H9 (cell line): ENCODE measurements around the gene UBE2L5. TPM values are rescaled to one million over a fixed set of nuclear protein-coding genes. Genes with fewer than 3 reads are reported as not detected.

Source experiments
- DNase-seq: peaks from one replicate; pipeline ENCODE4 v3.0.0-alpha.2; 2017
- H2AFZ ChIP-seq: one replicate; pipeline ENCODE4 v1.6.1; 2013; ENCODE audit warnings: mild to moderate bottlenecking, low read length, control low read depth, moderate library complexity
- H2AK5ac ChIP-seq: 2 replicates; pipeline ENCODE4 v1.6.1; 2013; ENCODE audit warnings: low read length, control low read depth, mixed read lengths; ENCODE audit not compliant: insufficient read length
- H2BK120ac ChIP-seq: one replicate; pipeline ENCODE4 v1.6.1; 2013; ENCODE audit warnings: low read depth, mild to moderate bottlenecking, low read length, control low read depth, inconsistent platforms; ENCODE audit not compliant: poor library complexity, severe bottlenecking
- H2BK12ac ChIP-seq: 2 replicates; pipeline ENCODE4 v1.6.1; 2013; ENCODE audit warnings: low read length, control low read depth, mixed read lengths, low read depth; ENCODE audit not compliant: insufficient read length
- H2BK15ac ChIP-seq: 2 replicates; pipeline ENCODE4 v1.6.1; 2013; ENCODE audit warnings: low read depth, low read length, control low read depth
- H2BK20ac ChIP-seq: one replicate; pipeline ENCODE4 v1.6.1; 2013; ENCODE audit warnings: low read depth, mild to moderate bottlenecking, low read length, control low read depth, inconsistent platforms; ENCODE audit not compliant: poor library complexity, severe bottlenecking
- H2BK5ac ChIP-seq: 2 replicates; pipeline ENCODE4 v1.6.1; 2013; ENCODE audit warnings: low read length, control low read depth, mixed read lengths; ENCODE audit not compliant: insufficient read length
- H3K14ac ChIP-seq: 2 replicates; pipeline ENCODE4 v1.6.1; 2013; ENCODE audit warnings: low read length, control low read depth; ENCODE audit not compliant: insufficient read depth
- H3K18ac ChIP-seq: 2 replicates; pipeline ENCODE4 v1.6.1; 2013; ENCODE audit warnings: low read depth, mild to moderate bottlenecking, mixed read lengths, low read length, control low read depth; ENCODE audit not compliant: insufficient read length
- H3K23ac ChIP-seq: 2 replicates; pipeline ENCODE4 v1.6.1; 2013; ENCODE audit warnings: low read length, control low read depth, mixed read lengths, low read depth; ENCODE audit not compliant: insufficient read length
- H3K23me2 ChIP-seq: 2 replicates; pipeline ENCODE4 v1.6.1; 2013; ENCODE audit warnings: low read depth, mild to moderate bottlenecking, mixed read lengths, low read length, control low read depth; ENCODE audit not compliant: insufficient read length, poor library complexity, severe bottlenecking
- H3K27ac ChIP-seq: 2 replicates; pipeline ENCODE4 v1.5.1; 2013; ENCODE audit warnings: low read length, control low read depth, mixed read lengths, low read depth; ENCODE audit not compliant: insufficient read length
- H3K27me3 ChIP-seq: 2 replicates; pipeline ENCODE4 v1.6.1; 2013; ENCODE audit warnings: low read length, control low read depth, inconsistent platforms; ENCODE audit not compliant: insufficient read depth
- H3K4ac ChIP-seq: 2 replicates; pipeline ENCODE4 v1.6.1; 2013; ENCODE audit warnings: low read depth, mild to moderate bottlenecking, control low read depth, inconsistent platforms, low read length, moderate library complexity
- H3K4me1 ChIP-seq: 2 replicates; pipeline ENCODE4 v1.6.1; 2013; ENCODE audit warnings: low read length, control low read depth, inconsistent platforms; ENCODE audit not compliant: insufficient read depth
- H3K4me2 ChIP-seq: 2 replicates; pipeline ENCODE4 v1.6.1; 2013; ENCODE audit warnings: low read length, control low read depth, mixed read lengths; ENCODE audit not compliant: insufficient read length, insufficient read depth
- H3K56ac ChIP-seq: 2 replicates; pipeline ENCODE4 v1.6.1; 2013; ENCODE audit warnings: low read depth, mild to moderate bottlenecking, mixed read lengths, low read length, control low read depth; ENCODE audit not compliant: insufficient read length
- H3K79me1 ChIP-seq: 2 replicates; pipeline ENCODE4 v1.6.1; 2013; ENCODE audit warnings: low read depth, mild to moderate bottlenecking, moderate library complexity, low read length, control low read depth, inconsistent platforms; ENCODE audit not compliant: insufficient read depth, poor library complexity, severe bottlenecking
- H3K79me2 ChIP-seq: 2 replicates; pipeline ENCODE4 v1.6.1; 2013; ENCODE audit warnings: low read length, control low read depth, inconsistent platforms; ENCODE audit not compliant: insufficient read depth
- H3K9ac ChIP-seq: 2 replicates; pipeline ENCODE4 v1.6.1; 2013; ENCODE audit warnings: low read length, control low read depth, mixed read lengths; ENCODE audit not compliant: insufficient read length; ENCODE audit errors: extremely low read depth
- H3K9me3 ChIP-seq: one replicate; pipeline ENCODE4 v1.6.1; 2013; ENCODE audit warnings: low read depth, low read length, inconsistent platforms; ENCODE audit not compliant: control insufficient read depth
- H3T11ph ChIP-seq: one replicate; pipeline ENCODE4 v1.6.1; 2013; ENCODE audit warnings: mild to moderate bottlenecking, low read length, control low read depth, inconsistent platforms
- H4K20me1 ChIP-seq: one replicate; pipeline ENCODE4 v1.6.1; 2013; ENCODE audit not compliant: control insufficient read depth, insufficient read length, insufficient read depth
- H4K5ac ChIP-seq: 2 replicates; pipeline ENCODE4 v1.6.1; 2013; ENCODE audit warnings: low read depth, mild to moderate bottlenecking, mixed read lengths, low read length, control low read depth; ENCODE audit not compliant: insufficient read length
- H4K8ac ChIP-seq: replicated peaks from 2 replicates; pipeline ENCODE4 v1.6.1; 2013; ENCODE audit warnings: low read length, control low read depth, mixed read lengths, low read depth; ENCODE audit not compliant: insufficient read length
- H4K91ac ChIP-seq: 2 replicates; pipeline ENCODE4 v1.6.1; 2013; ENCODE audit warnings: low read depth, mild to moderate bottlenecking, moderate library complexity, mixed read lengths, low read length, control low read depth; ENCODE audit not compliant: insufficient read length
- H3K27ac Mint-ChIP-seq, 3 experiments: 2 replicates in 2 of 3; 3 replicates in 1 of 3; pipeline ENCODE4 v1.8.0; 2020 to 2021; ENCODE audit warnings: mixed read lengths in 3 of 3, mild to moderate bottlenecking in 1 of 3, moderate library complexity in 1 of 3
- H3K27me3 Mint-ChIP-seq: 2 replicates; pipeline ENCODE4 v1.8.0; 2021; ENCODE audit warnings: low read depth, mild to moderate bottlenecking, moderate library complexity, mixed read lengths
- H3K36me3 Mint-ChIP-seq, 3 experiments: 2 replicates in 2 of 3; 3 replicates in 1 of 3; pipeline ENCODE4 v1.8.0; 2020 to 2021; ENCODE audit warnings: low read depth in 3 of 3, mixed read lengths in 3 of 3; ENCODE audit not compliant: insufficient read depth in 1 of 3
- H3K4me1 Mint-ChIP-seq, 2 experiments: 2 replicates each; pipeline ENCODE4 v1.8.0; 2020; ENCODE audit warnings: mixed read lengths in 2 of 2
- H3K4me3 Mint-ChIP-seq, 2 experiments: 2 replicates in 1 of 2; 3 replicates in 1 of 2; pipeline ENCODE4 v1.8.0; 2020 to 2021; ENCODE audit warnings: mild to moderate bottlenecking in 2 of 2, mixed read lengths in 2 of 2, moderate library complexity in 1 of 2
- H3K9me3 Mint-ChIP-seq, 2 experiments: 2 replicates in 1 of 2; 3 replicates in 1 of 2; pipeline ENCODE4 v1.8.0; 2020; ENCODE audit warnings: mild to moderate bottlenecking in 2 of 2, mixed read lengths in 2 of 2, moderate library complexity in 1 of 2
- WGBS: extraction: QIAGEN DNeasy Blood & Tissue Kit; methylation state at CpG from one replicate; pipeline ENCODE4 v1.1.7; 2013; ENCODE audit warnings: missing lambda C conversion rate, low lambda C conversion rate, mixed read lengths; ENCODE audit not compliant: insufficient read length; ENCODE audit errors: extremely low coverage; 5-methylcytosine and 5-hydroxymethylcytosine counted together
- total RNA-seq: library from RNA; stranded (reverse); gene quantifications from 2 replicates; pipeline ENCODE4 v1.2.1, GENCODE V29; 2021
- TF ChIP-seq, protein P1 (sequence below): fragments of 200-600 bp; sonication (generic); conservative IDR thresholded peaks from 3 replicates; pipeline ENCODE4 v1.8.0; 2021; ENCODE audit warnings: antibody characterized with exemption, mild to moderate bottlenecking

Gene UBE2L5
- total RNA-seq, 1 experiment from 2014 or later, result 0.20 TPM

DNA sequence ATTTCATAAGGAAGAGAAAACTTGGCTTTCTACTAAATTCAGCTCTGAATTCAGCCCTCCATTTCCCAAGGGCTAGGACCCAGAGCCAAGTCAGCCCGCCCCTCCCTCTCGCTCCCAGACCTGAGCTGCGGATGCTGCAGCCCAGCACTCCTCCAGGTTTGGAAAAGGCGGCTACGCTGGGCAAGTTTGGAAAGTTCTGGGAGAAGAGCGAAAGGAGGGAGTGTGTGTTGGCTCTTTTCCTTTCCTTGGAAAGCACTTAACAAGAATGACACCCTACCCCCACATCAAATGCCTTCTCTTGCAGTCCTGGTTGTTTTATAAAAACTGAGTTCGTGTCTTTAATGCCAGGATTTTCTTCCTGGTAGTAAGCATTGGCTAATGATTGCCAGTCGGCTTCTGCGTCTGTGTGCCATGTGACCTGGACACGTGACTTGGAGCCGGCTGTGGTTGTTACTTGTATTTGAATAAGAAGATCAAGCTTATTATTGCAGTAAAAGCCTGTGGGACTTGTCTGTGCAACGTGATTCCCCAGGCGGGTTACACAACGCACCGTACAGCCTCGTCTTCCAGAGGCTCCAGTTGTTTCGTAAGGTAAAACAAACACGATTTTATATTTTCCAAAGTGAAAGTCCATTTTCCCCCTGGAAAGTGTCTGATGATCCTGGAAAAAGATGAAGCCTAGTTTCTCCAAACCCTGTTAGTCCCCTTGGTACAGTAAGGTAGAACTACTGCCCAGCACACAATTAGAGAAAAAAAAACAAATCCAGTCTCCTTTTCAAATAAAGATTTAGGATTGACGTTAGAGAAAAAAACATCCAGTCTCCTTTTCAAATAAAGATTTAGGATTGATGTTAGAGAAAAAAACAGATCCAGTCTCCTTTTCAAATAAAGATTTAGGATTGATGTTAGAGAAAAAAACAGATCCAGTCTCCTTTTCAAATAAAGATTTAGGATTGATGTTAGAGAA lies 26.8 kb upstream of the UBE2L5 start:
- Histone ChIP-seq H3K18ac (peak overlapping the region; percentile 82), H4K91ac (no peak overlapping the region), H3K56ac (no peak overlapping the region), H2AK5ac (no peak overlapping the region), H2BK15ac (no peak overlapping the region), H4K8ac (no peak overlapping the region), H2BK20ac (no peak overlapping the region), H4K5ac (no peak overlapping the region), H3K27ac (no peak overlapping the region), H3K79me2 (no peaks in the 10 kb centered on the region), H3K23ac (no peak overlapping the region), H3K4me1 (no peaks in the 10 kb centered on the region; the same call in 1 of the 2 replicates), H3T11ph (peak overlapping the region; percentile 40), H4K20me1 (no peaks in the 10 kb centered on the region), H3K9me3 (no peaks in the 10 kb centered on the region), H3K4ac (no peak overlapping the region), H2BK12ac (no peak overlapping the region), H3K23me2 (peaks cover 7% of the 10 kb centered on the region), H2BK120ac (no peak overlapping the region), H2BK5ac (no peak overlapping the region), H3K27me3 (no peaks in the 10 kb centered on the region), H3K79me1 (no peaks in the 10 kb centered on the region), H3K14ac (peak overlapping the region; percentile 84; the same call in 1 of the 2 replicates), H3K4me2 (peak overlapping the region; percentile 71), H3K9ac (peak overlapping the region; percentile 34), H2AFZ (peak overlapping the region; percentile 100)
- Mint-ChIP-seq H3K4me3 (peak overlapping the region; percentile 54 to 67), H3K9me3 (no peaks in the 10 kb centered on the region), H3K27ac (peak overlapping the region in 1 of 3 experiments; percentile 76; a peak in 2 of 7 replicates), H3K27me3 (peaks cover 11% of the 10 kb centered on the region), H3K4me1 (peaks cover 16 to 19% of the 10 kb centered on the region in 2 experiments), H3K36me3 (no peaks in the 10 kb centered on the region)
- peak; percentile 76 for DNase-seq
- TF ChIP-seq, protein P1, sequence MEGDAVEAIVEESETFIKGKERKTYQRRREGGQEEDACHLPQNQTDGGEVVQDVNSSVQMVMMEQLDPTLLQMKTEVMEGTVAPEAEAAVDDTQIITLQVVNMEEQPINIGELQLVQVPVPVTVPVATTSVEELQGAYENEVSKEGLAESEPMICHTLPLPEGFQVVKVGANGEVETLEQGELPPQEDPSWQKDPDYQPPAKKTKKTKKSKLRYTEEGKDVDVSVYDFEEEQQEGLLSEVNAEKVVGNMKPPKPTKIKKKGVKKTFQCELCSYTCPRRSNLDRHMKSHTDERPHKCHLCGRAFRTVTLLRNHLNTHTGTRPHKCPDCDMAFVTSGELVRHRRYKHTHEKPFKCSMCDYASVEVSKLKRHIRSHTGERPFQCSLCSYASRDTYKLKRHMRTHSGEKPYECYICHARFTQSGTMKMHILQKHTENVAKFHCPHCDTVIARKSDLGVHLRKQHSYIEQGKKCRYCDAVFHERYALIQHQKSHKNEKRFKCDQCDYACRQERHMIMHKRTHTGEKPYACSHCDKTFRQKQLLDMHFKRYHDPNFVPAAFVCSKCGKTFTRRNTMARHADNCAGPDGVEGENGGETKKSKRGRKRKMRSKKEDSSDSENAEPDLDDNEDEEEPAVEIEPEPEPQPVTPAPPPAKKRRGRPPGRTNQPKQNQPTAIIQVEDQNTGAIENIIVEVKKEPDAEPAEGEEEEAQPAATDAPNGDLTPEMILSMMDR, result no peak
- WGBS, result no CpG with 5 or more reads among the region's 19 CpGs
